ENCODE results near the gene STXBP3. TPM values are rescaled to one million over a fixed set of nuclear protein-coding genes. Genes with fewer than 3 reads are reported as not detected.

The STXBP3 gene
- total and polyA plus RNA-seq, 9 of the 15 experiments (the other 6 are each of a cell fraction or from before 2014, with no cell fraction given), result 32.5 to 52.5 (median 39.2) TPM

GRCh38 chr1:108852221-108852975, 105.9 kb downstream of the STXBP3 start:
- no peaks in the 10 kb centered on the region for H3K9me1 ChIP-seq (ENCODE audit: control insufficient read depth, insufficient read depth, low read length)
- DNase-seq (ENCODE audit: extremely low read depth in 1 of 4, low spot score in 3 of 4) (no peak), ATAC-seq (no peak), FAIRE-seq (no peak)
- in situ Hi-C loops (cut with MboI) (no loop called here), intact Hi-C loops (cut with micrococcal nuclease) (no loop called here)
- no peak overlapping the region for H3K4me2 ChIP-seq (ENCODE audit: insufficient read depth, low read length)
- H3K27me3 ChIP-seq (ENCODE audit: control insufficient read depth in 2 of 2, insufficient read depth in 2 of 2, low read length in 2 of 2), result peaks cover 11 to 16% of the 10 kb centered on the region in 2 experiments; a peak in 3 of 5 replicates
- H3K9ac ChIP-seq (ENCODE audit: insufficient read depth in 1 of 2, low read depth in 2 of 2, low read length in 2 of 2), result no peak overlapping the region
- ChIA-PET CTCF (ENCODE audit: low intra/inter-chr PET ratio) (no interaction called here), POLR2A (interaction anchor here (1.2 kb wide), 1 partner anchor 13 kb away, joined by 5 read pairs; no protein-coding TSS in a partner anchor)
- no peaks in the 10 kb centered on the region for H3K4me1 ChIP-seq (replicated peaks in 1 of 2; ENCODE audit: control insufficient read depth in 2 of 2, insufficient read depth in 2 of 2, low read length in 2 of 2)
- H3K9me3 ChIP-seq (replicated peaks; ENCODE audit: control insufficient read depth, insufficient read depth, low read depth, low read length), result no peaks in the 10 kb centered on the region
- no peak overlapping the region for H3K27ac ChIP-seq (ENCODE audit: extremely low read depth, low read depth, low read length)
- no peak overlapping the region for H3K4me3 ChIP-seq
- TF ChIP-seq TEAD1 (CRISPR knock-in tag; IDR thresholded peaks at IDR 0.05) (no peak), ILK (tag; IDR thresholded peaks at IDR 0.05; ENCODE audit: borderline replicate concordance, low read depth) (no peak), E2F4 (CRISPR knock-in tag; IDR thresholded peaks at IDR 0.05; ENCODE audit: low read depth) (no peak), ZC3H8 (IDR thresholded peaks at IDR 0.05) (no peak), ZNF146 (CRISPR knock-in tag; IDR thresholded peaks at IDR 0.05; ENCODE audit: unreplicated experiment) (no peak), ZNF253 (CRISPR knock-in tag; conservative IDR thresholded peaks at IDR 0.05) (no peak), BCLAF1 (IDR thresholded peaks at IDR 0.05; ENCODE audit: borderline replicate concordance in 1 of 2, control insufficient read depth in 1 of 2, low read depth in 2 of 2, low read length in 1 of 2) (no peak), IFI16 (CRISPR knock-in tag; IDR thresholded peaks at IDR 0.05) (no peak), ZNF217 (CRISPR knock-in tag; IDR thresholded peaks at IDR 0.05) (no peak)
- TF ChIP-seq, protein P1, sequence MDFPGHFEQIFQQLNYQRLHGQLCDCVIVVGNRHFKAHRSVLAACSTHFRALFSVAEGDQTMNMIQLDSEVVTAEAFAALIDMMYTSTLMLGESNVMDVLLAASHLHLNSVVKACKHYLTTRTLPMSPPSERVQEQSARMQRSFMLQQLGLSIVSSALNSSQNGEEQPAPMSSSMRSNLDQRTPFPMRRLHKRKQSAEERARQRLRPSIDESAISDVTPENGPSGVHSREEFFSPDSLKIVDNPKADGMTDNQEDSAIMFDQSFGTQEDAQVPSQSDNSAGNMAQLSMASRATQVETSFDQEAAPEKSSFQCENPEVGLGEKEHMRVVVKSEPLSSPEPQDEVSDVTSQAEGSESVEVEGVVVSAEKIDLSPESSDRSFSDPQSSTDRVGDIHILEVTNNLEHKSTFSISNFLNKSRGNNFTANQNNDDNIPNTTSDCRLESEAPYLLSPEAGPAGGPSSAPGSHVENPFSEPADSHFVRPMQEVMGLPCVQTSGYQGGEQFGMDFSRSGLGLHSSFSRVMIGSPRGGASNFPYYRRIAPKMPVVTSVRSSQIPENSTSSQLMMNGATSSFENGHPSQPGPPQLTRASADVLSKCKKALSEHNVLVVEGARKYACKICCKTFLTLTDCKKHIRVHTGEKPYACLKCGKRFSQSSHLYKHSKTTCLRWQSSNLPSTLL (IDR thresholded peaks at IDR 0.05), result no peak
- 30% methylated on average over 7 of the region's 7 CpGs for WGBS (ENCODE audit: insufficient coverage, low coverage, missing lambda C conversion rate)
- H4K20me1 ChIP-seq (replicated peaks; ENCODE audit: control insufficient read depth, insufficient read depth, low read length), result no peaks in the 10 kb centered on the region
- no peak overlapping the region for H2AFZ ChIP-seq (ENCODE audit: low read depth, low read length)
- H3K36me3 ChIP-seq (ENCODE audit: control insufficient read depth, insufficient read depth, low read length), result no peaks in the 10 kb centered on the region
- no peaks in the 10 kb centered on the region for H3K79me2 ChIP-seq (ENCODE audit: control insufficient read depth, insufficient read depth, low read length)
- no TSS peak for BruUV-seq (replicated peaks)
